ENCODE measurements around the gene FOXM1. TPM values are rescaled to one million over a fixed set of nuclear protein-coding genes. Genes with fewer than 3 reads are reported as not detected.
A peak's percentile ranks its signal among the peaks of the same experiment; 100 is the strongest.

FOXM1 gene
- total and polyA plus RNA-seq, 2 of the 13 experiments (the other 11 are each of a cell fraction or from before 2014, with no cell fraction given): 17.1 to 25.9 TPM

- TF ChIP-seq DBP (CRISPR knock-in tag; IDR thresholded peaks at IDR 0.05; ENCODE audit: not compliant biosample characterization): peak; percentile 14
- 0 out of 2 replicates have a peak, but pooled peaks have one; percentile 35 for TF ChIP-seq MTF2 (CRISPR knock-in tag; IDR thresholded peaks at IDR 0.05; ENCODE audit: borderline replicate concordance)
- TF ChIP-seq HNF1A (IDR thresholded peaks at IDR 0.05; ENCODE audit: low read depth): no peak
- peak; percentile 56; the same call in 1 of the 2 replicates for TF ChIP-seq HNF1A (CRISPR knock-in tag; IDR thresholded peaks at IDR 0.05; ENCODE audit: borderline replicate concordance)
- TF ChIP-seq ZNF3 (CRISPR knock-in tag; IDR thresholded peaks at IDR 0.05): no peak
- no peak for TF ChIP-seq ZNF253 (CRISPR knock-in tag; IDR thresholded peaks at IDR 0.05; ENCODE audit: borderline replicate concordance)
- TF ChIP-seq RARA (CRISPR knock-in tag; IDR thresholded peaks at IDR 0.05): 0 out of 2 replicates have a peak, but pooled peaks have one; percentile 18
- TF ChIP-seq ZNF512 (CRISPR knock-in tag; IDR thresholded peaks at IDR 0.05): no peak
- peak; percentile 48; the same call in 1 of the 2 replicates for TF ChIP-seq ZNF569 (CRISPR knock-in tag; IDR thresholded peaks at IDR 0.05; ENCODE audit: borderline replicate concordance)
- TF ChIP-seq SUZ12 (IDR thresholded peaks at IDR 0.05; ENCODE audit: low read depth, low read length): no peak
- peak; percentile 61 for TF ChIP-seq ZNF264 (CRISPR knock-in tag; IDR thresholded peaks at IDR 0.05)
- TF ChIP-seq ZBTB10 (CRISPR knock-in tag; IDR thresholded peaks at IDR 0.05; ENCODE audit: borderline replicate concordance): no peak; the same call in 1 of the 2 replicates
- TF ChIP-seq PHF20 (CRISPR knock-in tag; IDR thresholded peaks at IDR 0.05): peak; percentile 44; the same call in 1 of the 2 replicates
- no peak; the same call in 1 of the 2 replicates for TF ChIP-seq ZFP37 (CRISPR knock-in tag; IDR thresholded peaks at IDR 0.05; ENCODE audit: borderline replicate concordance)
- TF ChIP-seq ZNF672 (CRISPR knock-in tag; IDR thresholded peaks at IDR 0.05): no peak
- TF ChIP-seq ZNF782 (CRISPR knock-in tag; IDR thresholded peaks at IDR 0.05; ENCODE audit: borderline replicate concordance): no peak
- TF ChIP-seq YEATS2 (CRISPR knock-in tag; IDR thresholded peaks at IDR 0.05; ENCODE audit: borderline replicate concordance): no peak; the same call in 1 of the 2 replicates
- TF ChIP-seq ZNF546 (CRISPR knock-in tag; conservative IDR thresholded peaks at IDR 0.05): peak; percentile 84
- peak; percentile 85; the same call in 1 of the 2 replicates for TF ChIP-seq ZNF451 (CRISPR knock-in tag; IDR thresholded peaks at IDR 0.05)
- TF ChIP-seq ZBTB8A (CRISPR knock-in tag; IDR thresholded peaks at IDR 0.05; ENCODE audit: borderline replicate concordance, low read depth): no peak
These were observed 13.6 kb upstream of the FOXM1 start, which contains the start of gene TULP3 (continued) for GRCh38 chr12:2890388-2891239.
